Keratinocyte (primary cell): ENCODE measurements around the gene NR2F1. TPM values are rescaled to one million over a fixed set of nuclear protein-coding genes. Genes with fewer than 3 reads are reported as not detected.
A peak's percentile ranks its signal among the peaks of the same experiment; 100 is the strongest.

Experiments used
- DNase-seq: peaks from one replicate; pipeline ENCODE4 v3.0.0-alpha.2; 2011; ENCODE audit warnings: low read depth, missing footprints, low spot score
- FAIRE-seq: peaks from 2 replicates; lab custom pipeline; 2011; peaks lifted over from hg19 to GRCh38; lab: Jason Lieb, UNC
- H2AFZ ChIP-seq: 2 replicates; pipeline ENCODE4 v1.6.0; 2012; ENCODE audit warnings: low read length, control low read depth, inconsistent platforms; ENCODE audit not compliant: control insufficient read depth
- H3K27ac ChIP-seq: 2 replicates; pipeline ENCODE4 v1.5.1; 2011; ENCODE audit warnings: low read length; ENCODE audit not compliant: control insufficient read depth, insufficient read depth
- H3K27me3 ChIP-seq: 3 replicates; pipeline ENCODE4 v1.6.0; 2011; ENCODE audit warnings: low read length; ENCODE audit not compliant: control insufficient read depth, insufficient read depth; ENCODE audit errors: extremely low read depth
- H3K36me3 ChIP-seq, 2 experiments: 2 replicates in 1 of 2; 3 replicates in 1 of 2; pipeline ENCODE4 v1.5.1; 2011; ENCODE audit warnings: low read length in 2 of 2, mild to moderate bottlenecking in 1 of 2; ENCODE audit not compliant: control insufficient read depth in 2 of 2, insufficient read depth in 2 of 2; ENCODE audit errors: extremely low read depth in 1 of 2
- H3K4me1 ChIP-seq: 3 replicates; pipeline ENCODE4 v1.5.1; 2011; ENCODE audit warnings: low read length; ENCODE audit not compliant: control insufficient read depth, insufficient read depth; ENCODE audit errors: extremely low read depth
- H3K4me2 ChIP-seq: 3 replicates; pipeline ENCODE4 v1.6.0; 2011; ENCODE audit warnings: low read depth, low read length; ENCODE audit not compliant: control insufficient read depth, insufficient read depth; ENCODE audit errors: extremely low read depth
- H3K4me3 ChIP-seq, 3 experiments: fragments of 200-600 bp in 1 of 3; sonication (generic) in 1 of 3; 2 replicates in 2 of 3; 3 replicates in 1 of 3; pipeline ENCODE4 v1.5.1; 2011 to 2016; ENCODE audit warnings: low read length in 3 of 3, mild to moderate bottlenecking in 3 of 3, control low read depth in 2 of 3, inconsistent platforms in 1 of 3, low read depth in 1 of 3, mixed read lengths in 1 of 3, mixed run types in 1 of 3, moderate library complexity in 1 of 3; ENCODE audit not compliant: control insufficient read depth in 2 of 3, insufficient read depth in 2 of 3; ENCODE audit errors: extremely low read depth in 1 of 3
- H3K79me2 ChIP-seq: 2 replicates; pipeline ENCODE4 v1.6.0; 2012; ENCODE audit warnings: low read length; ENCODE audit not compliant: control insufficient read depth, insufficient read depth
- H3K9ac ChIP-seq: 3 replicates; pipeline ENCODE4 v1.6.0; 2011; ENCODE audit warnings: low read length; ENCODE audit not compliant: control insufficient read depth, insufficient read depth; ENCODE audit errors: extremely low read depth
- H3K9me1 ChIP-seq: 3 replicates; pipeline ENCODE4 v1.6.0; 2011; ENCODE audit warnings: low read length; ENCODE audit not compliant: control insufficient read depth, insufficient read depth; ENCODE audit errors: extremely low read depth
- H3K9me3 ChIP-seq: 2 replicates; pipeline ENCODE4 v1.5.1; 2012; ENCODE audit warnings: low read depth, low read length; ENCODE audit not compliant: control insufficient read depth
- H4K20me1 ChIP-seq: 3 replicates; pipeline ENCODE4 v1.6.0; 2011; ENCODE audit warnings: low read length; ENCODE audit not compliant: control insufficient read depth, insufficient read depth; ENCODE audit errors: extremely low read depth
- CTCF ChIP-seq, 3 experiments: IDR thresholded peaks in 1 of 3; conservative IDR thresholded peaks in 1 of 3; optimal IDR thresholded peaks in 1 of 3; 2 replicates in 2 of 3; 3 replicates in 1 of 3; pipeline versions ENCODE3 to v1.5.1; 2011; ENCODE audit warnings: low read length in 3 of 3, mild to moderate bottlenecking in 3 of 3, moderate library complexity in 2 of 3, control low read depth in 1 of 3, inconsistent platforms in 1 of 3; ENCODE audit not compliant: insufficient read depth in 2 of 3; ENCODE audit errors: extremely low read depth in 1 of 3
- EZH2 ChIP-seq: IDR thresholded peaks from one replicate; pipeline ENCODE4 v1.6.1; 2012; ENCODE audit warnings: inconsistent platforms, mild to moderate bottlenecking, low read length, moderate library complexity
- dilution Hi-C: fragments of 300-500 bp; cut with MboI; formaldehyde crosslinking; loops from one replicate; pipeline ENCODE4 v1.7.0; 2020; ENCODE audit warnings: low sequenced_read_pairs; ENCODE audit not compliant: extremely low pct_ligation_motif_present
- polyA plus RNA-seq, 5 experiments: library from polyadenylated mRNA; depleted of rRNA in 3 of 5; stranded (reverse) in 3 of 5; stranded (forward) in 1 of 5; unstranded in 1 of 5; fragments of >200 nt; gene quantifications; 1 replicate in 1 of 5; 2 replicates in 3 of 5; 3 replicates in 1 of 5; pipeline versions ENCODE4 v1.2.1 to v1.2.3, GENCODE V29; 2011 to 2012; ENCODE audit warnings: missing spikeins in 2 of 5, low read depth in 1 of 5, low replicate concordance in 1 of 5

NR2F1 gene
- polyA plus RNA-seq, 1 donor (not counting 4 experiments of a cell fraction or from before 2014, with no cell fraction given): not detected

- no peak for TF ChIP-seq CTCF (optimal IDR thresholded peaks at IDR 0.05 in 1 of 3, IDR thresholded peaks at IDR 0.05 in 1 of 3, conservative IDR thresholded peaks at IDR 0.05 in 1 of 3; ENCODE audit: extremely low read depth in 1 of 3, insufficient read depth in 2 of 3, low read length in 3 of 3)
- TF ChIP-seq EZH2: peak; percentile 46
- no peak overlapping the region for H3K4me3 ChIP-seq
- peaks cover 2% of the 10 kb centered on the region for H3K4me1 ChIP-seq
- H4K20me1 ChIP-seq: no peaks in the 10 kb centered on the region
- dilution Hi-C loops: no loop called here
- peaks cover 73% of the 10 kb centered on the region for H3K27me3 ChIP-seq
- no peak for FAIRE-seq
- no peaks in the 10 kb centered on the region for H3K36me3 ChIP-seq
- H3K9ac ChIP-seq: no peak overlapping the region
- no peak overlapping the region for H3K27ac ChIP-seq
- no peaks in the 10 kb centered on the region for H3K79me2 ChIP-seq
- H3K9me3 ChIP-seq: no peaks in the 10 kb centered on the region
- no peak overlapping the region for H3K4me2 ChIP-seq
- DNase-seq: no peak
- H3K9me1 ChIP-seq: no peaks in the 10 kb centered on the region
- no peak overlapping the region for H2AFZ ChIP-seq
These were observed 12.5 kb upstream of the NR2F1 start for GRCh38 chr5:93570294-93571113.

- TF ChIP-seq EZH2 (peak; percentile 61), CTCF (optimal IDR thresholded peaks at IDR 0.05 in 1 of 3, IDR thresholded peaks at IDR 0.05 in 1 of 3, conservative IDR thresholded peaks at IDR 0.05 in 1 of 3; ENCODE audit: extremely low read depth in 1 of 3, insufficient read depth in 2 of 3, low read length in 3 of 3) (no peak)
- dilution Hi-C loops: no loop called here
- Histone ChIP-seq H3K36me3 (no peaks in the 10 kb centered on the region), H4K20me1 (no peaks in the 10 kb centered on the region), H3K27me3 (peaks cover 75% of the 10 kb centered on the region), H3K4me1 (peaks cover 2% of the 10 kb centered on the region), H3K27ac (no peak overlapping the region), H3K4me2 (no peak overlapping the region), H3K79me2 (no peaks in the 10 kb centered on the region), H3K9me3 (no peaks in the 10 kb centered on the region), H3K9ac (no peak overlapping the region), H2AFZ (no peak overlapping the region), H3K4me3 (peak overlapping the region in 1 of 3 experiments; percentile 7), H3K9me1 (no peaks in the 10 kb centered on the region)
- no peak for DNase-seq
- no peak for FAIRE-seq
These were observed 11.7 kb upstream of the NR2F1 start for GRCh38 chr5:93571114-93571949.
